Measurements from ENCODE around the gene CPA3.

- TF ChIP-seq POLR2A (IDR thresholded peaks at IDR 0.05; ENCODE audit: low read depth, low read length) = no peak
- TF ChIP-seq POLR2AphosphoS5 (IDR thresholded peaks at IDR 0.05; ENCODE audit: low read depth, low read length) = no peak
- no peak for TF ChIP-seq SPI1 (IDR thresholded peaks at IDR 0.05; ENCODE audit: low read depth, low read length)
- no peak for TF ChIP-seq TAF1 (IDR thresholded peaks at IDR 0.05; ENCODE audit: low read depth, low read length)
- no peak for TF ChIP-seq POU2F2 (IDR thresholded peaks at IDR 0.05; ENCODE audit: low read depth, low read length)
Measured at GRCh38 chr3:148924562-148924961, 59.5 kb downstream of the CPA3 start.
